Anterior cingulate cortex (tissue), 58 donors: Measurements from ENCODE around the gene TMEM143.

Experiments
- DNase-seq, 58 donors: peaks; one replicate each; lab custom pipeline; 2025; lab: John Stamatoyannopoulos, UW

The TMEM143 gene

DNA sequence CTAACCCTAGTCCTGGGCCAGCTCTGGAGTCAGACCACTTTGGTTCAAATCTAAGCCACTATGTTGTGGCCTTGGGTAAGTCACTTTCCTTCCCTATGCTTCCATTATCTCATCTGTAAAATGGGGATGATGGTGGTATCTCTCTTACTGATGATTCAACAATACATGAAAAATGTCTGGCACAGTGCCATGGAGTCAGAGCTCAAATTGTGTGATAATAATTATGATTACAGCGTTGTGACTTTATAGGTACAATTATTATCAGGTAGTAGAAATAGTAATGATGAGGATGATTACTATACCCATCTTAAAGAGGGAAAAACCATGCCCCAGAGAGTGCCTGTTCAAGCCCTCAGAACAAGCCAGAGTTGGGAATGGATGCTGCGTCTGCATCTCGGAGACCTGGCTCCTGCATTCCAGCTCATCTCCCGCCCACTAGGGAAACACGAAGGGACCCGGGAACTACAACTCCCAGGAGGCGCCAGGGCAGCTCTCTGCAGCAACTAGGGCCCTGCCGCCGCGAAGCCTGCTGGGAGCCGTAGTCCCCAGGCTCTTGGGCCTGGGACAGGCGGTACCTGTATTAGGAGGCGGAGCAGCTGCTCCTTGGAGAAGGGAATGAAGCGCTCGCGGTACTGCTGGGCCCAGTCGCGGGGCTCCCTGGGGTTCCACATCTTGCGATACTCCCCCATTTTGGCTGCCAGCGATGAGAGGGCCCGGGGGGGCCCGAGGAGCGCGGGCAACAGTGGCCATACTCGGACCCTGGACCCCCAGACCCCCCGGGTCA lies 832 bp downstream of the TMEM143 start:
- peak; percentile 47 to 99 (median 93) for DNase-seq

- DNase-seq: no peak
These were observed 1.8 kb downstream of the TMEM143 start for GRCh38 chr19:48361912-48362311.

DNA sequence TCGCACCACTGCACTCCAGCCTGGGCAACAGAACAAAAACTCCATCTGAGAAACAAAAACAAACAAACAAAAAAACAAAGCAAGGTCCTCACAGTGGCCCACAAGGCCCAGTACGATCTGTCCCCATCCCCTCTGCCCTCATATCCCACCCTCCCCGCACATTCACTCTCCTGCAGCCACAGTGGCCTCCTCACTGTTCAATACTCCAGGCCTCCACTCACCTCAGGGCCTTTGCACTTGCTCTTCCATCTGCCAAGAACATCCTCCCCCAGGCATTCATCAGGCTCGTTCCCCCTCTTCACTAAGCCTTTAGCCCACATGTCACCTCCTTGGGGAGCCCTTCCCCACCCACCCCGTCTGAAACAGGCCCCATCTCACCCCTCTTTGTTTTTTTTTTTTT lies 4.6 kb downstream of the TMEM143 start:
- DNase-seq: no peak

- DNase-seq: no peak
These were observed 8.3 kb downstream of the TMEM143 start for GRCh38 chr19:48355365-48355954.

- DNase-seq: no peak
These were observed 9.3 kb downstream of the TMEM143 start for GRCh38 chr19:48354332-48354992.

GRCh38 chr19:48353677-48354076 lies 10.1 kb downstream of the TMEM143 start:
- DNase-seq: no peak

- DNase-seq: peak in 20 of 58 donors; percentile 2 to 64 (median 15)
These were observed 12.4 kb downstream of the TMEM143 start for GRCh38 chr19:48351341-48351752.

DNA sequence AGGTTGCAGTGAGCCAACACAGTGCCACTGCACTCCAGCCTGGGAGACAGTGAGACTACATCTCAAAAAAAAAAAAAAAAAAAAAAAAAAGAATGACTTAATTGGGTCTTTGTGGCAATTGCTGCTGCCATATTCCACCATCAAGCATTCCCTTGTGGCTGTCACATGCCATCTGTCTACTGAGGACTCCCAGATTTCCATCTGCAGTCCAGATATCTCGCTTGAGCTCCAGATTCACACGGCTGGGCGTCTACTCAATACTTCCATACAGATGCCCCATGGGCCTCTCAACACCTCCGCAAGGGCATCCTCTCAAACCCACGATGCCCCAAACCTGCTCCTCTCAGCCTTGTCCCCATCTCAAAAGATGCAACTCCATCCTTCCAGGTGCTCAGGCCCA lies 12.9 kb downstream of the TMEM143 start:
- DNase-seq: no peak

GRCh38 chr19:48348737-48349136 lies 15.0 kb downstream of the TMEM143 start:
- DNase-seq: no peak

DNA sequence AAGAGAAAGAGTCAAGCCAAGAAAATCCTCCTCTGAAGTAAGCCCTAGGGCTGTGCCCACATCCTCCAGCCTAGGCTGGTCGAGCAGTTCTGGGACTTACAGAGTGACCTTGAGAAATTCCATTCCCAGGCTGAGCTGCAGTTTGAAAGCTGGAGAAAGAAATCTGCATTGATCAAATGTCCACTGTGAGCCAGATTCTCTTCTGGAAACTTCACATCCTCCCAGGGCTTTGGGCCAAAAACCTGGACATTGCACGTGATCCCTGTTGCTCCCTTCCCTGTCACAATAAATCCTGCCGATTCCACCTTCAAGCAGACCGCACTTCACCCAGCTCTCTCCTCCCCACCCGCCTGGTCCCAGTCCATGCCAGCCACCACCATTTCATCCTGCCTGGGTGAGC lies 15.7 kb downstream of the TMEM143 start:
- peak in 2 of 58 donors; percentile 12 to 13 for DNase-seq

GRCh38 chr19:48346191-48346590 lies 17.5 kb downstream of the TMEM143 start:
- no peak for DNase-seq

GRCh38 chr19:48344892-48345291 lies 18.8 kb downstream of the TMEM143 start:
- no peak for DNase-seq

- DNase-seq: no peak
These were observed 20.7 kb downstream of the TMEM143 start for GRCh38 chr19:48342841-48343540.

- no peak for DNase-seq
These were observed 21.4 kb downstream of the TMEM143 start for GRCh38 chr19:48342414-48342738.

GRCh38 chr19:48341515-48342413 lies 22.0 kb downstream of the TMEM143 start:
- no peak for DNase-seq

DNA sequence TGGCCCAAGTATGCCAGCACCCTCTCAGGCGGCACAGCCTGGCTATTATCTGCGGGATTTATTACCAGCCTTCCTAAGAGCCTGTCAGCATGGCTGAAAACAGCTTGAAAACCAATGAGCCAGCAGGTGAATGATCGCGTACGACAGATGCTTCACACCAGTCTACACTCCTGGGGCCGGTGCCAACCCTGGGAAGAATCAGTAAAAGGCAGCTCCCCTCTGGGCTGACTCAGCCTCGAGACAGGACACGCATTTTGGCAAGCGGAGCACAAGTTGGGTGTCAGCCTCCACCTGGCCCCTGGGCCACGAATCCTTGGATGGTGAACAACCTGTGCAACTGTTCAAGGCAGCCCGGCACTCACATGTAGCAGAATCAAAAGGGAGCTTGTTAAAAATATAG lies 22.7 kb downstream of the TMEM143 start:
- DNase-seq: peak in 34 of 58 donors; percentile 7 to 61 (median 30)

DNA sequence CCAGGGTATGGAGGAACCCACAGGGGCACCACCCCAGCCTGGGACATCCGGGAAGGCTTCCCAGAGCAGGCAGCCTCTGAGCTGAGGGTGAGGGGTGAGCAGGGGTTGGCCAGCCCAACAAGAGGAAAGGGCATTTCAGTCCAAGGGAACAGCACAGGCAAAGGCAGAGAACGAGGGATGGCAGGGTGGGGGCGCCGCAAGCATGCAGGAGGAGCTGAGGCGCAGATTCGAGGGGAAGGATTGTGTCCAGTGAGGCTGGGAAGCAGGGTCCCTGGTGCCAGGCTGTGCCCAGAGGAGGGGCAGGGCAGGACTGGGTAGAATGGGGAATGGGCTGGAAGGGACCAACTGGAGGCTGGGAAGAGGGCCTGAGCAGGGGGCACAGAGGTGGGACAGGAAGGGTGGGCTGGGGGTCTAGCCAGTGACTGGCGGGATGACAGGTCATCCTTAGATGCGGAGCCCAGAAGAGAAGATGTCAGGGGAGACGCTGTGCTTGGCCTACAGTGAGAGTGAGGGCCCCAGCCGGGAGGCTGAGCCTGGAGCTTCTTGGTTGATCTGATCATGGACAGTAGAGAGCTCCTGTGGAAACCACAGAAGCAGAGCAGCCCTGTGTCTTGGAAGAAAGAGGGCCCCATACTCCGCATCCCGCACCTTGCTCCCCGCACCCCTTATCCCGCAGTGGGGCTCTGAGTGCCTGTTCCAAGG lies 24.8 kb downstream of the TMEM143 start:
- no peak for DNase-seq

DNA sequence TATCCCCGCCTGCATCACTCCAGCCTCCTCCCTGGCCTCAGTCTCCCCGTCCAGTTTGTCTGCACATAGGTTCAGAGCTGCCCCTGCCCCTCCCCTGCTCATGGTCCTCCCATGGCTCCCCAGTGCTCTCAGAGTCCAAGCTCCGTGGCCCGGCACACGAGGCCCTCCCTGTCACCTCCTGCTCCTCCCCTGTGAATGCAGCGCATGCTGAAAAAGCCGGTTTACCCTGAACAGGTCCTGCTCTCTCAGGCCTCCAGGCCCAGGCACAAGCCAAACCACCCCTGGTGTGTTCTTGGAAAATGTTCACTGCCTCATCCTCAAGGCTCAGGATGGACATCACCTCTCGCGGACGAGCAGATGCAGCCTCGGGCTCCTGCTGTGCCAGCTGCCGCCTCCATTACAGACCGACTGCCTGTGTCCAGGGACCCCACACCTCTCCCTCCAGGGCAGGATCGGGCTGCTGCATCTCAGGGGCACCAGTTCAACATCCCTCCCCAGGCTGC lies 25.4 kb downstream of the TMEM143 start:
- no peak for DNase-seq
